Measurements from ENCODE around the gene CFAP57. TPM values are rescaled to one million over a fixed set of nuclear protein-coding genes. Genes with fewer than 3 reads are reported as not detected.

Gene CFAP57
- total RNA-seq, 1 experiment from 2014 or later: 0.44 TPM

DNA sequence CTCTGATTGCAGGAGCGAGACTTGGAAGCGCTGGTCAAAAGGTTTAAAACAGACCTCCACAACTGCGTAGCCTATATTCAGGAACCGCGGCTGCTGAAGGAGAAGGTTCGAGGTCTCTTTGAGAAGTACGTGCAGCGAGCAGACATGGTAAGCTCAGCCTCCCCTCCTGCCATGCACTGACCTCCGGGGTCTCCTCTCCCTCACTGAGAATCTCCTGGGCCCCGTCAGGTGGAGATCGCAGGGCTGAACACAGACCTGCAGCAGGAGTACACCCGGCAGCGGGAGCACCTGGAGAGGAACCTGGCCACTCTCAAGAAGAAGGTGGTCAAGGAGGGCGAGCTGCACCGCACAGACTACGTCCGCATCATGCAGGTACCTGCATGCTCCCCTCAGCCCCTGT lies 62.1 kb downstream of the CFAP57 start:
- H3K4me1 Mint-ChIP-seq (ENCODE audit: insufficient read depth, unreplicated experiment): peaks cover 23% of the 10 kb centered on the region
- POLR2A ChIA-PET: interaction anchor here (0.7 to 1.2 kb wide), 2 partner anchors 43 to 114 kb away, joined by 3 read pairs; no protein-coding TSS in a partner anchor
- CTCF ChIA-PET: interaction anchor here (0.7 kb wide), 1 partner anchor 231 kb away, joined by 5 read pairs; no protein-coding TSS in a partner anchor

DNA sequence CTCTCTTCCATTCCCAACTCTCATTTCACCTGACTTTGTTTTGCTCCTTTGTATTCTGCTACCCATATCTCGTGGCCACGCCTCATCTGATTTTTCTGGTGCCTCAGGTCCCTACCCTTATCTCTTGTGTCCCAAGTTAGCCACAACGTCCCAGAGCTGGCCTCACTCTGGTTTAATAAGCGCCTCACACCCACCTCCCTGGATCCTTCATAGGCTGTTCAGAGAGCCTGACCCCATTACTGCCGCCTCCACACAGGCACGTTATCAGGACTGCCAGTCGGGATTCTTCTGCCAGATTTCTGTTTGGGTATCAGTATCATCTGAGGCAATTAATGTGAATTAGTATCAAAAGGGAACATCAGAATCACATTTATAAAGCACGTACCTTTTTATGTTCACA lies 62.9 kb downstream of the CFAP57 start:
- CTCF ChIA-PET: interaction anchor here (0.6 to 0.8 kb wide), 2 partner anchors 111 to 289 kb away, joined by 3 to 4 read pairs; no protein-coding TSS in a partner anchor
- BruUV-seq (replicated peaks): no TSS peak
- TF ChIP-seq, protein P1, sequence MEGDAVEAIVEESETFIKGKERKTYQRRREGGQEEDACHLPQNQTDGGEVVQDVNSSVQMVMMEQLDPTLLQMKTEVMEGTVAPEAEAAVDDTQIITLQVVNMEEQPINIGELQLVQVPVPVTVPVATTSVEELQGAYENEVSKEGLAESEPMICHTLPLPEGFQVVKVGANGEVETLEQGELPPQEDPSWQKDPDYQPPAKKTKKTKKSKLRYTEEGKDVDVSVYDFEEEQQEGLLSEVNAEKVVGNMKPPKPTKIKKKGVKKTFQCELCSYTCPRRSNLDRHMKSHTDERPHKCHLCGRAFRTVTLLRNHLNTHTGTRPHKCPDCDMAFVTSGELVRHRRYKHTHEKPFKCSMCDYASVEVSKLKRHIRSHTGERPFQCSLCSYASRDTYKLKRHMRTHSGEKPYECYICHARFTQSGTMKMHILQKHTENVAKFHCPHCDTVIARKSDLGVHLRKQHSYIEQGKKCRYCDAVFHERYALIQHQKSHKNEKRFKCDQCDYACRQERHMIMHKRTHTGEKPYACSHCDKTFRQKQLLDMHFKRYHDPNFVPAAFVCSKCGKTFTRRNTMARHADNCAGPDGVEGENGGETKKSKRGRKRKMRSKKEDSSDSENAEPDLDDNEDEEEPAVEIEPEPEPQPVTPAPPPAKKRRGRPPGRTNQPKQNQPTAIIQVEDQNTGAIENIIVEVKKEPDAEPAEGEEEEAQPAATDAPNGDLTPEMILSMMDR (IDR thresholded peaks at IDR 0.05; ENCODE audit: unreplicated experiment): no peak
- no peak for DNase-seq (ENCODE audit: unreplicated experiment)
- Mint-ChIP-seq H3K4me1 (ENCODE audit: insufficient read depth, unreplicated experiment) (peaks cover 23% of the 10 kb centered on the region), H3K9me3 (ENCODE audit: unreplicated experiment) (no peaks in the 10 kb centered on the region), H3K27ac (ENCODE audit: low read depth, unreplicated experiment) (no peak overlapping the region), H3K36me3 (ENCODE audit: insufficient read depth, unreplicated experiment) (no peaks in the 10 kb centered on the region), H3K27me3 (ENCODE audit: insufficient read depth, unreplicated experiment) (no peaks in the 10 kb centered on the region), H3K4me3 (ENCODE audit: unreplicated experiment) (no peak overlapping the region)
- intact Hi-C loops (cut with micrococcal nuclease): loop anchor here (10.0 kb wide), 2 partner anchors 150 to 700 kb away; partner anchors contain the start of genes ARTN, MED8 and SZT2
- POLR2A ChIA-PET: interaction anchor here (0.5 to 1.2 kb wide), 2 partner anchors 113 to 132 kb away, joined by 3 to 4 read pairs; no protein-coding TSS in a partner anchor

More for the DNA sequence above, 62.1 kb downstream of the CFAP57 start:
- BruUV-seq (replicated peaks): no TSS peak
- TF ChIP-seq, protein P1 (IDR thresholded peaks at IDR 0.05; ENCODE audit: unreplicated experiment): no peak
- no peaks in the 10 kb centered on the region for H3K27me3 Mint-ChIP-seq (ENCODE audit: insufficient read depth, unreplicated experiment)
- no peak overlapping the region for H3K4me3 Mint-ChIP-seq (ENCODE audit: unreplicated experiment)
- H3K27ac Mint-ChIP-seq (ENCODE audit: low read depth, unreplicated experiment): peak overlapping the region; percentile 5
- no peaks in the 10 kb centered on the region for H3K36me3 Mint-ChIP-seq (ENCODE audit: insufficient read depth, unreplicated experiment)
- DNase-seq (ENCODE audit: unreplicated experiment): no peak
- no peaks in the 10 kb centered on the region for H3K9me3 Mint-ChIP-seq (ENCODE audit: unreplicated experiment)
- intact Hi-C loops (cut with micrococcal nuclease): loop anchor here (10.0 kb wide), 2 partner anchors 151 to 701 kb away; partner anchors contain the start of genes ARTN, MED8 and SZT2

DNA sequence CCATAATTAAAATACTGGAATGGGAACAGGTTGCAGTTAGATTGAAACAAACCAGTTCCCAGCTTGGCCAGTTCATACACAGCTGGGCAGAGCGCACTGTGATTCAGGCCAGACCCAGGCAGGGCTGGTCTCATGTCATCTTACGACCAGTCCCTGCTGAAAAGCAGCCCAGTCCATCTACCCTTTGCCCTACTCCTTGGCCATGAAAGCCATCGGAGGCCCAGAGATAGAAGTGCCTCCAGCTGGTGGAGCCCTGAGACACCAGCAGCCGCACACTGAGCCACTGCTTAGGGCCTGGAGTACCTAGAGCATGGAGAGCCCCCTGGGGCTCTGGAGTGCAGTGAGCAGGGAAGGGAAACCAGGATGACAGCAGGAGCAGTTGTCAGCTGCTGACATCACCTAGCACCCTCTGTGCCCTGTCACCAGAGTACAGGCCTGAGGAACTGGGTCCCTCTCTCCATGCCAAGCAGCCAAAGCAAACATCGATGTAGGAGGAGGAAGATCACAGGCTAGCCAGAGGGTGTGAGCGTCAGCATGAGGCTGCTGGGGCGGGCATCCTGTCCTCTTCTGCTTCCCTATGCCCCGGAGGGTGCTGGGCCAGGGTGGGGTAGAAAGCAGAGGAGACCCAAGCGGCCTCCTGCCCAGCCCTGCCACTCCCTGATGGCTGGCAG lies 63.5 kb downstream of the CFAP57 start:
- H3K4me3 Mint-ChIP-seq (ENCODE audit: unreplicated experiment): no peak overlapping the region
- intact Hi-C loops (cut with micrococcal nuclease): loop anchor here (10.0 kb wide), 2 partner anchors 149 to 699 kb away; partner anchors contain the start of genes ARTN, MED8 and SZT2
- POLR2A ChIA-PET: interaction anchor here (0.6 to 1.2 kb wide), 2 partner anchors 113 to 142 kb away, joined by 3 read pairs; no protein-coding TSS in a partner anchor
- BruUV-seq (replicated peaks): no TSS peak
- TF ChIP-seq, protein P1 (IDR thresholded peaks at IDR 0.05; ENCODE audit: unreplicated experiment): no peak
- no peak overlapping the region for H3K27ac Mint-ChIP-seq (ENCODE audit: low read depth, unreplicated experiment)
- H3K9me3 Mint-ChIP-seq (ENCODE audit: unreplicated experiment): no peaks in the 10 kb centered on the region
- DNase-seq (ENCODE audit: unreplicated experiment): no peak
- peaks cover 23% of the 10 kb centered on the region for H3K4me1 Mint-ChIP-seq (ENCODE audit: insufficient read depth, unreplicated experiment)
- CTCF ChIA-PET: interaction anchor here (0.6 to 2.1 kb wide), 3 partner anchors 9 to 162 kb away, joined by 3 to 10 read pairs (median 3); no protein-coding TSS in a partner anchor
- H3K36me3 Mint-ChIP-seq (ENCODE audit: insufficient read depth, unreplicated experiment): no peaks in the 10 kb centered on the region
- no peaks in the 10 kb centered on the region for H3K27me3 Mint-ChIP-seq (ENCODE audit: insufficient read depth, unreplicated experiment)

DNA sequence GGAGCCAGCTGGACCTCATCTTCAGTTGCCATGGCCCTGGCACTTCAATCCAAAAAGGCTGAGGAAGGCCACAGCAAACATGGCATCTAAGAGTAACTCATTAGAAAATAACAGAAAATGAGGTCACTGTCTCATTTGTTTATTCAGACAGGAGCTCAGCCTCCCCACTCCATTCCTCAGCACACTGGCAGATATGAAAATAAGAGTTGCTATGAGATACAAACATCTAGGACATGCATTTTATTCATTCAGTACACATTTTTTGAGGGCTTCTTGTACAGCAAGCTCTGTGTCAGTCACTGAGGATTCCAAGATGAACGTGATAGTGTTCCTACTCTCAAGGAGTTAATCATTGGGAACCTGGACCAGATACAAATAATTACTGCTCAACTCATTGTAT lies 65.0 kb downstream of the CFAP57 start:
- ChIA-PET CTCF (interaction anchor here (0.6 to 2.1 kb wide), 9 partner anchors 8 to 1379 kb away, joined by 3 to 10 read pairs (median 3); no protein-coding TSS in a partner anchor), POLR2A (interaction anchor here (1.5 kb wide), 1 partner anchor 131 kb away, joined by 3 read pairs; no protein-coding TSS in a partner anchor)
- intact Hi-C loops (cut with micrococcal nuclease): loop anchor here (10.0 kb wide), 2 partner anchors 148 to 698 kb away; partner anchors contain the start of genes ARTN, MED8 and SZT2
- TF ChIP-seq, protein P1 (IDR thresholded peaks at IDR 0.05; ENCODE audit: unreplicated experiment): no peak
- H3K4me3 Mint-ChIP-seq (ENCODE audit: unreplicated experiment): no peak overlapping the region
- no peaks in the 10 kb centered on the region for H3K27me3 Mint-ChIP-seq (ENCODE audit: insufficient read depth, unreplicated experiment)
- no TSS peak for BruUV-seq (replicated peaks)
- H3K9me3 Mint-ChIP-seq (ENCODE audit: unreplicated experiment): no peaks in the 10 kb centered on the region
- peaks cover 27% of the 10 kb centered on the region for H3K4me1 Mint-ChIP-seq (ENCODE audit: insufficient read depth, unreplicated experiment)
- no peak for DNase-seq (ENCODE audit: unreplicated experiment)
- H3K36me3 Mint-ChIP-seq (ENCODE audit: insufficient read depth, unreplicated experiment): no peaks in the 10 kb centered on the region
- peak overlapping the region; percentile 3 for H3K27ac Mint-ChIP-seq (ENCODE audit: low read depth, unreplicated experiment)
